Measurements from ENCODE around the gene UAP1L1. TPM values are rescaled to one million over a fixed set of nuclear protein-coding genes. Genes with fewer than 3 reads are reported as not detected.
A peak's percentile ranks its signal among the peaks of the same experiment; 100 is the strongest.
"Not testable (repeated sequence)": the region's sequence is repeated elsewhere in the genome, so short reads cannot be mapped to it uniquely, and the experiment has no call there.

Gene UAP1L1, protein sequence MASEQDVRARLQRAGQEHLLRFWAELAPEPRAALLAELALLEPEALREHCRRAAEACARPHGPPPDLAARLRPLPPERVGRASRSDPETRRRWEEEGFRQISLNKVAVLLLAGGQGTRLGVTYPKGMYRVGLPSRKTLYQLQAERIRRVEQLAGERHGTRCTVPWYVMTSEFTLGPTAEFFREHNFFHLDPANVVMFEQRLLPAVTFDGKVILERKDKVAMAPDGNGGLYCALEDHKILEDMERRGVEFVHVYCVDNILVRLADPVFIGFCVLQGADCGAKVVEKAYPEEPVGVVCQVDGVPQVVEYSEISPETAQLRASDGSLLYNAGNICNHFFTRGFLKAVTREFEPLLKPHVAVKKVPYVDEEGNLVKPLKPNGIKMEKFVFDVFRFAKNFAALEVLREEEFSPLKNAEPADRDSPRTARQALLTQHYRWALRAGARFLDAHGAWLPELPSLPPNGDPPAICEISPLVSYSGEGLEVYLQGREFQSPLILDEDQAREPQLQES
- polyA plus RNA-seq (2013, experiment 1 of 2; ENCODE audit: insufficient read length) = 16.5 TPM
- 19.7 TPM for polyA plus RNA-seq (2013, experiment 2 of 2; ENCODE audit: insufficient read length)

DNA sequence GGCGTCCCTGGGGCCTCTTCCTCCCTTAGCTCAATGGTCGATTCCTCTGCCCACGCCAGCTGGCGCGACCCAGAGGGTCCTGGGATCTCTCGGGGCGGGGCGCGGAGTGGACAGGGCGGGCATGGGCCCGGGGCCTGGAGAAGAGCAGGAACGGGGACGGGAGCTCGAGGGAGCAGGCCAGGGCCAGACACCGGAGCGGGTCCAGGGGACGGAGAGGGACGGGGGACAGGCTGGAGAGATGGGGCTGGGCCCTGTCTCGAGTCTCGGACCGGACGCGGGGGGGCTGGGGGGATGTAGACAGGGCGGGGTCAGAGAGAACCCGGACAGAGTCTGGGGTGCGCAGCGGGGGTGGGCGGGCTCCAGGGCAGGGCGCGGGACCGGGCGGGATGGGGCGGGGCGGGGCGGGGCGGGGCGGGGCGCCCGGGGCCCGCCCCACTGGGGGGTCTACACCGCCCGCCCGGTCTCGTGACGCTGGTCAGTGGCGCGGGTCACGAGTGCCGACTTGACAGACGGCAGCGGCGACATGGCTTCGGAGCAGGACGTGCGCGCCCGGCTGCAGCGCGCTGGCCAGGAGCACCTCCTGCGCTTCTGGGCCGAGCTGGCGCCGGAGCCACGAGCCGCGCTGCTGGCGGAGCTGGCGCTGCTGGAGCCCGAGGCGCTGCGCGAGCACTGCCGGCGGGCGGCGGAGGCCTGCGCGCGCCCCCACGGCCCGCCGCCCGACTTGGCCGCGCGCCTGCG, at the start of gene UAP1L1:
Gene UAP1L1, plus strand, starts transcription at position 508 of the 738 bp plus-strand sequence. Its CDS starts 16 bp downstream, at position 524.
- peak; percentile 59 for DNase-seq

DNA sequence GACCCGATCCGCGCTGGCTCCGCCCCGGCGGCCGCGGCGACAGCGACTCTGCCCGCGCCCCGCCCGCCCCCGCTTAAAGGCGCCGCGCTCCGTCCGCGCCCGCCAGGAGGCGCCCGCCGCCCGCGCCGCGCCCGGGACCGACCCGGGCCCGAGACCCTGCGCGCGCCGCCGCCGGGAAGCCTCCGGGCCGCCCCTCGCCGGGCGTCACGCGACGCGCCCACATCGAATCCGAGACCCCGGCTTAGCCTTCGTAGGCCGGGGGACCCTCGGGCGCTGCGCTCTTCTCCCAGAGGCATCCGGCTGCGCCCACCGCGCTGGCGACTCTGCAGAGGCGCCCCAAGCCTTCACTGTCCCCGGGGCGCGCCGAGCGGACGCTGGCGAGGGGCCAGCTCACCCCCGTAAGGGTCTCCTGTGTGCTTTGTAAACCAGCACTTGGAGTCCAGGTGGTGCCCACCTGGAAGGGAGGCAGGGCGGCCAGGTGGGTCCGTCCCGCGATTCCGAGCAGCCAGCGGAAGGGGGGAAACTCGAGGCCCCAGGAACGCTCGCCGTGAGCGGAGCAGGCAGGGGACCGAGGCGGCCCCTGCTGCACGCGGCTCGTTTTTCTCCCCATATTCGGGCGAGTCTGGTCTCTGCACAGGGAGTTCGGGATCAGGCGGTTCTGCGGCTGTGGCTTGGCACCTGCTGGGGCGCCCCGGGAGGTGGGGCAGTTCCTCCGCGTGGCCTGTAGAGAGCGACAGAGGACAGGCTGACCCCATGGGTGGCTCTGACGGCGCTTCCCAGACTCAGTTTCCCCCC, 48.9 kb upstream of the UAP1L1 start:
- DNase-seq = peak; percentile 56

- peak; percentile 45 for DNase-seq
Measured at GRCh38 chr9:137029058-137029936, 48.0 kb upstream of the UAP1L1 start.

DNA sequence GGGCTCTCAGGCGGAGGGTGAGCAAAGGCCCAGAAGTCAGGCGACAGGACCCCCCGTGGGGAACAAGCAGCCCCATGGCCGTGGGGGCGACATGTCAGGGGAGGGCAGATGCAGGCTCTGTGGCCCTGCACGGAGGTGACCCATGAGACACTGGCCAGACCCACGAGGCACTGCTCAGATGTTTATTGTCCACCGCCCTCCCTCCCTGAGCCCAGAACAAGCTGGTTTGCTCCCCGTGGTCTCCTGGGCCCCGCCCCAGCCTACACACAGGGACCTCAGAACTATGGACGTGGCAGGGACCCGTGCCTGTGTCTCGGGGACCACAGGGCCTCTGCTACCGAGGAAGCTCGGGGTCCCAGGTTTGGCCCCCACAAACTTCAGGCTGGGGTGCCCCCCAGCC, 47.3 kb upstream of the UAP1L1 start:
- DNase-seq = no peak

- DNase-seq = no peak
Measured at GRCh38 chr9:137030538-137031527, 46.5 kb upstream of the UAP1L1 start.

GRCh38 chr9:137031904-137032640, 45.2 kb upstream of the UAP1L1 start, which contains the start of gene FUT7:
FUT7 (minus strand) TSS chr9:137032088; CDS start chr9:137031991, 97 bp downstream.
- no peak for DNase-seq

DNA sequence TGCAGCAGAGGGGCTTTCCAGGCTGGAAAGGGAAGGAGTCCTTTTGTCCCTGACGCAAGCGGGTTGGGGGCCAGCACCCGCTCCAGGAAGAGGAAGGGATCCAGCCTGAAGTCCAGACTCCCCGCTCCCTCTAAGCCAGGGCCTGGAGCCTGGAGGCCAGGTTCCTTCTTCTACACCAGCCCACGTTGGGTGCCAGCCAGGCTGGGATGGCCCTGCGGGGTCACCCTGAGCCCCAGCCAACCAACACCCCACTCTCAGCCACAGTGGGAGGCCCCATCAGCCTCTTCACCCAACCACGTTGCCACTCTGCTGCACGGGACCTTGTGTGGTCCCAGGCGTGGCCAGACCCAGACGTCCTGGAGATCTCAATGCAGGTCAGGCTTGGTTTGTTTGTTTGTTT, 44.5 kb upstream of the UAP1L1 start:
- DNase-seq = no peak

DNA sequence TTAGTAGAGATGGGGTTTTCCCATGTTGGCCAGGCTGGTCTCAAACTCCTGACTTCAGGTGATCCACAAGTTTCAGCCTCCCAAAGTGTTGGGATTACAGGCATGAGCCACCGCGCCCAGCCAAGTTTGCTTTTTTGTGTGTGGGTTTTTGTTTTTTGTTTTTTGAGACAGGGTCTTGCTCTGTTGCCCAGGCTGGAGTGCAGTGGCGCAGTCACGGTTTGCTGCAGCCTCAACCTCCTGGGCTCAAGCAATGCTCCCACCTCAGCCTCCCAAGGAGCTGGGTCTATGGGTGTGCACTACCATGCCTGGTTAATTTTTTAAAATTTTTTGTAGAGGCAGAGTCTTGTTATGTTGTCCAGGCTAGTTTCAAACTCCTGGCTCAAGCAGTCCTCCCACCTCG, 43.8 kb upstream of the UAP1L1 start:
- DNase-seq = not testable (repeated sequence)

GRCh38 chr9:137034039-137034708, 43.1 kb upstream of the UAP1L1 start:
- DNase-seq = no peak

GRCh38 chr9:137034709-137035506, 42.4 kb upstream of the UAP1L1 start:
- DNase-seq = peak; percentile 59

DNA sequence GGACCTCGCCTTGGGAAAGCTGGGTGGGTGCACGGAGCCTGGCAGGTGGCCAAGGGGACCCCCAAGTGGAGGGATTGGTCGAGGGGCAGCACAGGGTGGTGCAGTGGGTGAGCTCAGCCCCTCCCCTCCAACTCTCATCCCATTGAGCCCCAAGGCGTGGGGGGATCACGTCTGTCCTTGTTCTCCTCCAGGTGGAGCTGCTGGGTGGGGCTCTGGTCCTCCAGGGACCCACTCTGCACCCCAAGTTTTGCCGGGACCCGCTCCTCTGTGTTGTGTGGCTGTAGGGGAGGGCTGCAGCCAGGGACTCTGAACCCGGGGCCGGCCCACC, 41.8 kb upstream of the UAP1L1 start:
- no peak for DNase-seq

DNA sequence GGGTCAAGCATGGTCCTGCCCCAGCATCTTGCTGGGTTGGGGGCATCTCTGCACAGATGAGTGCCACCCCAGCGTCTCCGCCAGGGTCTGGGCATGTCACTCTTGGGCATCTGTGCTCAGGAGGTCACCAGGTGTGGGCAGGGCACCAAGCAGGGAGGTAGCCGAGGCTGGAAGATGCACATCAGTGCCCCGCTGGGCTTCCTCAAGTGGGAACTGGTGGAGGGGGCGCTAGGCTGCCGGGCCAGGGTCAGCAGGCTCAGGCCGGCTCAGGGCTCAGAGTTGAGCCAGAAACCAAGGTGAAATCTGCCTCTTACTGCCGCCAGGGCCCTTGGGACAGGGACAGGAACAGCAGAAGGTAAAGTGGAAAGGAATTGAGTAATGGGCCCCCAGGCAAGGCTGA, 41.4 kb upstream of the UAP1L1 start:
- DNase-seq = no peak

DNA sequence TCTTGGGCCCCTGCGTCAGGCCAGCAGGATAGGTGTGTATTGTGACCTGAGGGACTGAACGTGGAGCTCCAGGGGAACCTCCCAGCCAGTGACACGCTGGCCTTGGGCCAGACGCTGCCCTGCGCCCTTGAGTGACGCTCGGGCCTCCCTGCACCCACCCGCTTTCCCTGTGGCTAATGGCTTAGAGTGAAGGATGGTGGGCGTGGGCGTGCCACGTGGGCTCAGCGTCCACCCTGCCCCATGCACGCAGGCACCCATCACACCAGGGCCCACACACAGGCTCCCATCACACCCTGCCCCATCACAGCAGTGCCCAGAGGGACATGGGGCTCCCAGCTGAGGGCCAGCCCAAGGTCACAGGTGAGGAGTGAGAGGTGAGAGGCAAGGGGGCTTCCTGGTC, 40.3 kb upstream of the UAP1L1 start:
- no peak for DNase-seq

DNA sequence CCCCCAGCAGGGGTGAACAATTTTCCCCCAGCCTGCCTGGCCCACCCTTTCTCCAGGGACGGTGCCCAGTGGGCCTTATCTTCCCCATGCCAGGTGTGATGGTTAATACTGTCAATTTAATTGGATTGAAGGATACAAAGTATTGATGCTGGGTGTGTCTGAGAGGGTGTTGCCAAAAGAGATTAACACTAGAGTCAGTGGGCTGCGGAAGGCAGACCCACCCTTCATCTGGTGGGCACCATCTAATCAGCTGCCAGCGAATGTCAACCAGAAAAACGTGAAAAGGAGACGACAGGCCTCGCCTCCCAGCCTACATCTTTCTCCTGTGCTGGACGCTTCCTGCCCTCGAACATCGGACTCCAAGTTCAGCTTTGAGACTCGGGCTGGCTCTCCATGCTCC, 39.8 kb upstream of the UAP1L1 start:
- DNase-seq = no peak

GRCh38 chr9:137038916-137039315, 38.4 kb upstream of the UAP1L1 start:
- no peak for DNase-seq

- DNase-seq = no peak
Measured at GRCh38 chr9:137039611-137040366, 37.5 kb upstream of the UAP1L1 start.

GRCh38 chr9:137040568-137040967, 36.7 kb upstream of the UAP1L1 start:
- DNase-seq = no peak
